H1 (cell line): Measurements from ENCODE around the gene EIF4E1B. TPM values are rescaled to one million over a fixed set of nuclear protein-coding genes. Genes with fewer than 3 reads are reported as not detected.
A peak's percentile ranks its signal among the peaks of the same experiment; 100 is the strongest.

Experiments
- CTCF ChIA-PET: fragments of 300-600 bp; sonication (Branson Sonifier 250); formaldehyde crosslinking; loops from one replicate; lab custom pipeline; 2021; ENCODE audit not compliant: partially characterized antibody; lab: Charles Lee
- POLR2A ChIA-PET: fragments of 300-600 bp; sonication (Branson Sonifier 250); formaldehyde crosslinking; loops from one replicate; lab custom pipeline; 2021; ENCODE audit warnings: inconsistent platforms; ENCODE audit not compliant: partially characterized antibody; lab: Charles Lee
- DNase-seq, 2 experiments: peaks; one replicate each; pipeline versions ENCODE4 v3.0.0 to v3.0.0-alpha.2; 2010 to 2022; ENCODE audit warnings: low spot score in 2 of 2, low read depth in 1 of 2, mixed read lengths in 1 of 2
- FAIRE-seq: peaks from 2 replicates; lab custom pipeline; 2011; peaks lifted over from hg19 to GRCh38; lab: Jason Lieb, UNC
- H2AFZ ChIP-seq: 2 replicates; pipeline ENCODE4 v1.8.1; 2012; ENCODE audit warnings: low read length, inconsistent platforms
- H2AK5ac ChIP-seq: 2 replicates; pipeline ENCODE4 v1.6.1; 2013; ENCODE audit warnings: low read depth, low read length
- H2BK120ac ChIP-seq: replicated peaks from 2 replicates; pipeline ENCODE3; 2013; ENCODE audit warnings: low read depth, low read length, inconsistent platforms
- H2BK12ac ChIP-seq: 2 replicates; pipeline ENCODE4 v1.6.1; 2013; ENCODE audit warnings: low read depth, low read length
- H2BK15ac ChIP-seq: 2 replicates; pipeline ENCODE4 v1.6.1; 2013; ENCODE audit warnings: low read length
- H2BK20ac ChIP-seq: 2 replicates; pipeline ENCODE4 v1.6.1; 2013; ENCODE audit warnings: low read length
- H2BK5ac ChIP-seq: 2 replicates; pipeline ENCODE4 v1.6.1; 2013; ENCODE audit warnings: low read depth, low read length
- H3K14ac ChIP-seq: 2 replicates; pipeline ENCODE4 v1.6.1; 2013; ENCODE audit warnings: inconsistent platforms; ENCODE audit not compliant: insufficient read length
- H3K18ac ChIP-seq: 2 replicates; pipeline ENCODE4 v1.6.1; 2013; ENCODE audit warnings: low read length; ENCODE audit errors: extremely low read depth
- H3K23ac ChIP-seq: 2 replicates; pipeline ENCODE4 v1.6.1; 2013; ENCODE audit warnings: inconsistent platforms; ENCODE audit not compliant: insufficient read length
- H3K23me2 ChIP-seq: 2 replicates; pipeline ENCODE4 v1.6.1; 2013; ENCODE audit warnings: low read depth, low read length
- H3K27ac ChIP-seq: 2 replicates; pipeline ENCODE4 v1.6.1; 2011; ENCODE audit warnings: low read depth, low read length, inconsistent platforms
- H3K27me3 ChIP-seq, 4 experiments: replicated peaks in 1 of 4; 1 replicate in 1 of 4; 2 replicates in 3 of 4; pipeline versions ENCODE4 v1.6.1 to v1.8.1; 2011 to 2013; ENCODE audit warnings: low read length in 3 of 4, mild to moderate bottlenecking in 3 of 4, inconsistent platforms in 2 of 4, mixed read lengths in 2 of 4, moderate library complexity in 1 of 4; ENCODE audit not compliant: control insufficient read depth in 3 of 4, insufficient read depth in 3 of 4; ENCODE audit errors: extremely low read depth in 1 of 4
- H3K36me3 ChIP-seq, 4 experiments: 2 replicates each; pipeline versions ENCODE4 v1.6.1 to v1.8.1; 2011 to 2013; ENCODE audit warnings: mild to moderate bottlenecking in 4 of 4, low read length in 3 of 4, moderate library complexity in 2 of 4, control low read depth in 1 of 4, inconsistent platforms in 1 of 4; ENCODE audit not compliant: insufficient read depth in 4 of 4, control insufficient read depth in 2 of 4
- H3K4ac ChIP-seq: replicated peaks from 2 replicates; pipeline ENCODE3; 2013; ENCODE audit warnings: low read length, low read depth, mixed read lengths, inconsistent platforms; ENCODE audit not compliant: insufficient read length
- H3K4me1 ChIP-seq, 4 experiments: replicated peaks in 1 of 4; 1 replicate in 1 of 4; 2 replicates in 3 of 4; pipeline versions ENCODE4 v1.6.1 to v1.8.1; 2011 to 2013; ENCODE audit warnings: low read length in 3 of 4, inconsistent platforms in 2 of 4, mixed read lengths in 1 of 4; ENCODE audit not compliant: insufficient read depth in 4 of 4, control insufficient read depth in 3 of 4
- H3K4me2 ChIP-seq, 2 experiments: 2 replicates each; pipeline versions ENCODE4 v1.6.1 to v1.8.1; 2011 to 2013; ENCODE audit warnings: low read depth in 2 of 2, low read length in 2 of 2, control low read depth in 1 of 2, inconsistent platforms in 1 of 2, mild to moderate bottlenecking in 1 of 2; ENCODE audit not compliant: insufficient read depth in 1 of 2
- H3K4me3 ChIP-seq, 4 experiments: fragments of 200-600, 300-600 bp in 1 of 4; sonication (generic), shearing (Covaris generic), sonication (Bioruptor Twin) in 1 of 4; 2 replicates each; pipeline versions ENCODE4 v1.5.1 to v1.8.1; 2011 to 2016; ENCODE audit warnings: low read length in 4 of 4, low read depth in 3 of 4, control low read depth in 2 of 4, inconsistent platforms in 2 of 4, mild to moderate bottlenecking in 2 of 4, mixed read lengths in 1 of 4, moderate library complexity in 1 of 4; ENCODE audit not compliant: insufficient read depth in 2 of 4; ENCODE audit errors: extremely low read depth in 1 of 4
- H3K56ac ChIP-seq: replicated peaks from 2 replicates; pipeline ENCODE3; 2013; ENCODE audit warnings: low read depth, mild to moderate bottlenecking, mixed read lengths, low read length, inconsistent platforms; ENCODE audit not compliant: insufficient read length
- H3K79me1 ChIP-seq: 2 replicates; pipeline ENCODE4 v1.6.1; 2013; ENCODE audit warnings: low read depth, low read length, control low read depth
- H3K79me2 ChIP-seq, 2 experiments: 2 replicates each; pipeline versions ENCODE4 v1.6.1 to v1.8.1; 2012 to 2013; ENCODE audit warnings: low read length in 2 of 2, mild to moderate bottlenecking in 2 of 2, inconsistent platforms in 1 of 2; ENCODE audit not compliant: insufficient read depth in 2 of 2, control insufficient read depth in 1 of 2
- H3K9ac ChIP-seq, 4 experiments: replicated peaks in 1 of 4; 1 replicate in 1 of 4; 2 replicates in 3 of 4; pipeline versions ENCODE4 v1.6.1 to v1.8.1; 2011 to 2013; ENCODE audit warnings: low read depth in 3 of 4, low read length in 3 of 4, control low read depth in 2 of 4, mild to moderate bottlenecking in 2 of 4, moderate library complexity in 2 of 4, inconsistent platforms in 1 of 4; ENCODE audit errors: extremely low read depth in 1 of 4
- H3K9me3 ChIP-seq, 2 experiments: 2 replicates each; pipeline versions ENCODE4 v1.6.1 to v1.8.1; 2012 to 2013; ENCODE audit warnings: mild to moderate bottlenecking in 2 of 2, moderate library complexity in 2 of 2, control low read depth in 1 of 2, inconsistent platforms in 1 of 2, low read depth in 1 of 2, low read length in 1 of 2, mixed read lengths in 1 of 2; ENCODE audit not compliant: insufficient read depth in 2 of 2
- H4K20me1 ChIP-seq, 2 experiments: replicated peaks in 1 of 2; 2 replicates each; pipeline versions ENCODE3 to v1.8.1; 2011 to 2013; ENCODE audit warnings: inconsistent platforms in 2 of 2, low read length in 2 of 2, mild to moderate bottlenecking in 1 of 2; ENCODE audit not compliant: insufficient read depth in 2 of 2, control insufficient read depth in 1 of 2
- H4K5ac ChIP-seq: 2 replicates; pipeline ENCODE4 v1.6.1; 2013; ENCODE audit warnings: low read length, low read depth, mixed read lengths, inconsistent platforms; ENCODE audit not compliant: insufficient read length
- H4K8ac ChIP-seq: 2 replicates; pipeline ENCODE4 v1.8.0; 2013; ENCODE audit warnings: mild to moderate bottlenecking, moderate library complexity, low read length, inconsistent platforms; ENCODE audit not compliant: insufficient read depth; ENCODE audit errors: extremely low read depth
- H4K91ac ChIP-seq: replicated peaks from 2 replicates; pipeline ENCODE3; 2013; ENCODE audit warnings: low read length, mixed read lengths, inconsistent platforms; ENCODE audit not compliant: insufficient read length
- BACH1 ChIP-seq: IDR thresholded peaks from 2 replicates; pipeline ENCODE4 v1.6.1; 2012; ENCODE audit warnings: low read length, improper control_type of control experiment
- BCL11A ChIP-seq, 2 experiments: IDR thresholded peaks; one replicate each; pipeline ENCODE4 v1.6.1; 2011; ENCODE audit warnings: low read depth in 2 of 2, low read length in 2 of 2, mild to moderate bottlenecking in 2 of 2
- CBX5 ChIP-seq: fragments of 300-800, 300-1000 bp; sonication (generic); IDR thresholded peaks from 2 replicates; pipeline ENCODE4 v1.7.1; 2016; ENCODE audit warnings: antibody characterized with exemption, low read length, low read depth
- CHD2 ChIP-seq: IDR thresholded peaks from 2 replicates; pipeline ENCODE4 v1.6.1; 2012; ENCODE audit warnings: low read length, improper control_type of control experiment
- EP300 ChIP-seq, 2 experiments: IDR thresholded peaks; 1 replicate in 1 of 2; 2 replicates in 1 of 2; pipeline ENCODE4 v1.6.1; 2011 to 2012; ENCODE audit warnings: low read depth in 2 of 2, low read length in 2 of 2, mild to moderate bottlenecking in 2 of 2, borderline replicate concordance in 1 of 2, inconsistent platforms in 1 of 2, moderate library complexity in 1 of 2
- GABPA ChIP-seq: IDR thresholded peaks from 2 replicates; pipeline ENCODE4 v1.6.1; 2011; ENCODE audit warnings: mild to moderate bottlenecking, low read length, moderate library complexity, borderline replicate concordance; ENCODE audit not compliant: insufficient read depth
- JUN ChIP-seq: IDR thresholded peaks from 2 replicates; pipeline ENCODE4 v1.6.1; 2011; ENCODE audit warnings: low read depth, mild to moderate bottlenecking, improper control_type of control experiment, low read length
- KDM1A ChIP-seq: fragments of 200-600, 300-600 bp; sonication (generic); IDR thresholded peaks from 2 replicates; pipeline ENCODE4 v1.7.1; 2016; ENCODE audit warnings: mild to moderate bottlenecking, low read length, borderline replicate concordance
- KDM5A ChIP-seq: fragments of 200-600 bp; IDR thresholded peaks from 2 replicates; pipeline ENCODE4 v1.7.1; 2012; ENCODE audit warnings: mild to moderate bottlenecking, low read length, inconsistent platforms, mixed read lengths
- POU5F1 ChIP-seq: IDR thresholded peaks from 2 replicates; pipeline ENCODE4 v1.6.1; 2011; ENCODE audit warnings: low read depth, mild to moderate bottlenecking, low read length, moderate library complexity
- SIX5 ChIP-seq: IDR thresholded peaks from 2 replicates; pipeline ENCODE4 v1.6.1; 2011; ENCODE audit warnings: mild to moderate bottlenecking, low read depth, low read length
- SRF ChIP-seq: IDR thresholded peaks from 2 replicates; pipeline ENCODE4 v1.6.1; 2011; ENCODE audit warnings: mild to moderate bottlenecking, low read depth, low read length, moderate library complexity
- TAF7 ChIP-seq: optimal IDR thresholded peaks from 2 replicates; pipeline ENCODE3; 2011; ENCODE audit warnings: low read depth, mild to moderate bottlenecking, inconsistent platforms, low read length, moderate library complexity, borderline replicate concordance
- TBP ChIP-seq: IDR thresholded peaks from 2 replicates; pipeline ENCODE4 v1.6.1; 2011; ENCODE audit warnings: low read depth, low read length, improper control_type of control experiment
- ZNF274 ChIP-seq: IDR thresholded peaks from 2 replicates; pipeline ENCODE4 v1.7.0; 2012; ENCODE audit warnings: low read length, borderline replicate concordance; ENCODE audit errors: extremely low read depth
- whole genome bisulfite sequencing, 2 experiments: shearing (Covaris generic) in 1 of 2; methylation state at CpG; one replicate each; pipeline versions ENCODE4 v1.1.6 to v1.1.7; 2013 to 2015; ENCODE audit warnings: low lambda C conversion rate in 2 of 2, mixed read lengths in 2 of 2, inconsistent platforms in 1 of 2, low coverage in 1 of 2, missing lambda C conversion rate in 1 of 2; ENCODE audit not compliant: insufficient replicate concordance in 2 of 2, insufficient coverage in 1 of 2, insufficient read length in 1 of 2; ENCODE audit errors: extremely low coverage in 1 of 2, missing lambda C conversion rate in 1 of 2; 5-methylcytosine and 5-hydroxymethylcytosine counted together
- polyA plus RNA-seq, 7 experiments: library from polyadenylated mRNA; depleted of rRNA in 3 of 7; stranded (reverse) in 5 of 7; unstranded in 2 of 7; fragments of >200 nt in 5 of 7; fragments of 200-250 nt in 2 of 7; gene quantifications; 1 replicate in 5 of 7; 2 replicates in 1 of 7; 4 replicates in 1 of 7; pipeline versions ENCODE4 v1.2.1 to v1.2.3, GENCODE V29; 2011 to 2013; ENCODE audit warnings: missing spikeins in 2 of 7, mixed read lengths in 2 of 7
- total RNA-seq: library from RNA; stranded (reverse); fragmentation: NEBNext Ultra II Directional; extraction: Animal tissue kit (Norgen Biotek cat#: 25700); gene quantifications from 2 replicates; pipeline ENCODE4 v1.2.1, GENCODE V29; 2021

EIF4E1B gene
- total and polyA plus RNA-seq, 2 of the 8 experiments (the other 6 are each of a cell fraction or from before 2014, with no cell fraction given) = 0.97 to 1.3 TPM

GRCh38 chr5:176678584-176678983 is 48.1 kb downstream of the EIF4E1B start:
- 0 out of 2 replicates have a peak overlapping the region, but pooled peaks have one; percentile 28 for H2AK5ac ChIP-seq
- no peaks in the 10 kb centered on the region for H4K20me1 ChIP-seq
- no peak overlapping the region for H3K4ac ChIP-seq
- CTCF ChIA-PET = interaction anchor here (1.0 to 35.1 kb wide), 3 partner anchors 8 to 26 kb away, joined by 3 to 859 read pairs (median 859); no protein-coding TSS in a partner anchor
- FAIRE-seq = no peak
- peaks cover 7% of the 10 kb centered on the region; the same call in 1 of the 2 replicates for H3K23me2 ChIP-seq
- no peaks in the 10 kb centered on the region for H3K79me2 ChIP-seq
- no peak overlapping the region for H3K4me2 ChIP-seq
- POLR2A ChIA-PET = interaction anchor here (0.6 to 3.3 kb wide), 4 partner anchors 9 to 32 kb away, joined by 3 to 13 read pairs (median 5); no protein-coding TSS in a partner anchor
- no peaks in the 10 kb centered on the region for H3K79me1 ChIP-seq
- no peak overlapping the region for H4K8ac ChIP-seq
- H3K18ac ChIP-seq = no peak overlapping the region
- no peak overlapping the region for H2AFZ ChIP-seq
- no peak overlapping the region for H2BK20ac ChIP-seq
- H2BK5ac ChIP-seq = no peak overlapping the region
- WGBS, 2 experiments = 83% methylated on average over 5 of the region's 5 CpGs; no CpG with 5 or more reads in 1 of the 2 experiments
- no peak overlapping the region for H3K23ac ChIP-seq
- no peaks in the 10 kb centered on the region for H3K9me3 ChIP-seq
- no peaks in the 10 kb centered on the region for H3K36me3 ChIP-seq
- no peak overlapping the region for H4K5ac ChIP-seq
- H3K27ac ChIP-seq = no peak overlapping the region
- H3K4me3 ChIP-seq = no peak overlapping the region
- peaks cover 0 to 10% (median 3%) of the 10 kb centered on the region in 4 experiments; a peak in 6 of 7 replicates for H3K4me1 ChIP-seq
- no peak overlapping the region for H3K56ac ChIP-seq
- peaks cover 0 to 20% (median 19%) of the 10 kb centered on the region in 4 experiments; a peak in 6 of 7 replicates for H3K27me3 ChIP-seq
- 0 out of 2 replicates have a peak overlapping the region, but pooled peaks have one; percentile 84 for H2BK12ac ChIP-seq
- DNase-seq = no peak
- H2BK120ac ChIP-seq = no peak overlapping the region
- H4K91ac ChIP-seq = no peak overlapping the region
- no peak overlapping the region for H3K9ac ChIP-seq
- H2BK15ac ChIP-seq = no peak overlapping the region
- no peak overlapping the region for H3K14ac ChIP-seq
- TF ChIP-seq EP300 (IDR thresholded peaks at IDR 0.05; ENCODE audit: borderline replicate concordance in 1 of 2, low read depth in 2 of 2, low read length in 2 of 2) (no peak), SIX5 (no peak), JUN (no peak), CBX5 (no peak), ZNF274 (no peak), CHD2 (no peak), TAF7 (no peak), GABPA (no peak), TBP (no peak), SRF (no peak), BCL11A (IDR thresholded peaks at IDR 0.05; ENCODE audit: low read depth in 2 of 2, low read length in 2 of 2) (no peak), KDM5A (no peak), KDM1A (no peak), BACH1 (no peak), POU5F1 (no peak)
